CD4-positive, alpha-beta T cell treated with Interleukin-17A for 1 hour (primary cell): ENCODE data around the gene HEPACAM.
A peak's percentile ranks its signal among the peaks of the same experiment; 100 is the strongest.
"Not testable (repeated sequence)": the region's sequence is repeated elsewhere in the genome, so short reads cannot be mapped to it uniquely, and the experiment has no call there.

ENCODE experiments used
- DNase-seq: peaks from one replicate; pipeline ENCODE4 v3.0.0-alpha.2; 2020

The HEPACAM gene, protein sequence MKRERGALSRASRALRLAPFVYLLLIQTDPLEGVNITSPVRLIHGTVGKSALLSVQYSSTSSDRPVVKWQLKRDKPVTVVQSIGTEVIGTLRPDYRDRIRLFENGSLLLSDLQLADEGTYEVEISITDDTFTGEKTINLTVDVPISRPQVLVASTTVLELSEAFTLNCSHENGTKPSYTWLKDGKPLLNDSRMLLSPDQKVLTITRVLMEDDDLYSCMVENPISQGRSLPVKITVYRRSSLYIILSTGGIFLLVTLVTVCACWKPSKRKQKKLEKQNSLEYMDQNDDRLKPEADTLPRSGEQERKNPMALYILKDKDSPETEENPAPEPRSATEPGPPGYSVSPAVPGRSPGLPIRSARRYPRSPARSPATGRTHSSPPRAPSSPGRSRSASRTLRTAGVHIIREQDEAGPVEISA

DNA sequence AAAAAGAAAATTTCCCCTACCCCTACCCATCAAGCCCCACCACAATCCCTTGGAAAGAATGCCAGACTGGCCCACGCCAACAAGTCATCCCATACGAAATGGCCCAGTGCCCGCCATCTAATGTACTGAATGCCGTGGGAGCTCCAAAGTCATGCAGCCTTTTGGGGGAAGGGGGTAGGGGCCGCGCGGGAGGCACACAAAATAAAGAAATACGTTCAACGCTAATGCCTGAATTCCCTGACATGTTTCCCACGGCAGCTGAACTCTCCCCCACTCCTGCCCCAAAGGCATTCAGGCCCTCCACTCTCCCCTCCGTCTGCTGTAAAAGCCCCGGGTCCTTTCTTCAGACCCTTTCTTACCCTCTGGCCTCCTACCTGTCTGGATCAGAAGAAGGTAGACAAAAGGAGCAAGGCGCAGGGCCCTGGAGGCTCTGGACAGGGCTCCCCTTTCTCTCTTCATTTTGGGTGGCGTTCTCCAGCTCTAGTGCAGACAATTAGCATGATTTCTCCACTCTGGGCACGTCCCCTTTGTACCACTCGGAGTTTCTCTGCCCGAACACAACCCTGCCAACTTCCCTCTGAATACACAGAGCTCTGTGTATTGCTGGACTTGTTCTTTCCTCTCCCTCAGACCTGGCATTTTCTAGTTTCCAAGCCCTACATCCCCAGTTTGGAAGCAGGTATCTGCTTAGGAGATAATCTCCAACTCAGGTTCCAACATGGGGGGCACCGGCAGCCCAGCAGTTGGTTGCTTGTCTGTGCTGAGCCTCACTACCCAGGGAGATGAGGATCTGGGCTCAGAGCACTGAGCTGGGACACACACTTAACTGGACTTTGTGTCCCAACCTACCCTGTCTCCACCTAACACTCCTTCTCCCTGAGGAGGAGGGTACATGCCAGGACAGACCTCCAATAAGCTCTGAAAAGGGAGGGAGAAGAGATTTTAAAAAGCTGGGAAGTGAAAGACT, at the start of gene HEPACAM:
TSS of gene HEPACAM (minus strand) at position 500 of the 967 bp plus-strand sequence. CDS start at position 459, 41 bp downstream.
- no peak for DNase-seq

GRCh38 chr11:124984512-124984854, 48.6 kb upstream of the HEPACAM start:
- no peak for DNase-seq

DNA sequence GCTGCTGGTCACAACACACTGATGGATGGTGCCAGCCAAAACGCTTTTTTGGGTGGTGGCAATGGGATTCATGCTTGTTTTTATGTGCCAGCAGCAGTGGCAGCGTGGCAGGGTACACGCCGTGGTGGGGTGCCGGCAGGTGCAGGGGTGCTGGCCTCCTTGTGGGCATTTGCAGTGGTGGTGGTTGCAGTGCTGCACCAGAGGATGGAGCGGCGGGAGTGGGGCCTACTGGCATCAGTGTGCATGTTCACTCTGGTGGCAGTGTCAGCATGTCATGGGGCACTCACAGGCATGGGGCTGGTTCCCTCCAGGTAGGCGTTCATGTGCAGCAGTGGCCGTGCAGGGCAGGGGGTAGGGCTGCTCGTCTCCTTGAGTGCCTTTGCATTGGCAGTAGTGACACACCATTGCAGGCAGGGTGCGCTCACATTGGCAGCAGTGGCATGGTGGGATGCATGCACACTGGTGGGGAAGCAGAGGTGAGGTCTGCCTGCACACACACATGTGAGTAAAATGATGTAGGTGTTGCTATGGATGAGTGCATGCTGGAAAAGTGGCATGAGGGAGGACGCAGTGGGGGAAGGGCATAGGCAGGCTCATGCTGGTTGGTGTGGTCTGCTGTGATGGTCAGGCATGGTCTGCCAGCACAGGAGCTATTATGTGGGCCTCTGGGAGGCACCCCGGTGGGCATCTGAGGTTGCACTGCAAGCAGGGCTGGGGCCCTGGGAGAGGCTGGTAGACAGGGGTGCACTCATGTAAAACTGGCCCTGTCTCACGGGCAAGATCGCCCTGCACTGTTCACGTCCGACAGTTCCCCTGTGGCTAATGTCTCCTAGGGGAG, 48.0 kb upstream of the HEPACAM start:
- no peak for DNase-seq

- DNase-seq: no peak
Observed at GRCh38 chr11:124982043-124982442, 46.2 kb upstream of the HEPACAM start.

DNA sequence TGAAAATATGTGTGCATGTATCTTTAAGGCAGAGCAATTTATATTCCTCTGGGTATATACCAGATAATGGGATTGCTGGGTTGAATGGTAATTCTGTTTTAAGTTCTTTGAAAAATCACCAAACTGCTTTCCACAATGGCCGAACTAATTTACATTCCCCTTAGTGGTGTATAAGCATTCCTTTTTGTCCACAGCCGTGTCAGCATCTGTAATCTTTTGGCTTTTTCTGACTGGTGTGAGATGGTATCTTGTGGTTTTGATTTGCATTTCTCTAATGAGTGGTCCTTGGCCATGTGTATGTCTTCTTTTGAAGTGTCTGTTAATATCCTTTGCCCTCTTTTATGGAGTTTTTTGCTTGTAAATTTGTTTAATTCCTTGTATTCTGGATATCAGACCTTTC, 42.5 kb upstream of the HEPACAM start:
- no peak for DNase-seq

DNA sequence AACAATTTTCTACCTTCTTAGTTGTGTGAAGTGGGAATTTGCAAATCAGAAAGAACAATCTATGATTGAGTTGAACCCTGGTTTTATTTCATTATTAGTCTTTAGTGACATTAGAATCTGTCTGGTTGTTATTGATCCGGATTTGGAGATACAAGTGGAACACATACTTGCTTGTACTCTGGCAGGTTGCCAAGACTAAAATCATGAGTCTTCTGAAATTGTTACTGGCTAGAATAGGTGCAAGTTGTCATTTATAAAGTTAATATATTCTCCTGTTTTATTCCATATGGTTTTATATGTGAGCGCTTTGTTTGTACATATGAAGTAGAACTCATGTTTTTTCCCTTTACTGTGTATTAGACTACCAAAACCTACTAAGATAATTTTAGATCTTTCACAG, 41.2 kb upstream of the HEPACAM start:
- DNase-seq: no peak

DNA sequence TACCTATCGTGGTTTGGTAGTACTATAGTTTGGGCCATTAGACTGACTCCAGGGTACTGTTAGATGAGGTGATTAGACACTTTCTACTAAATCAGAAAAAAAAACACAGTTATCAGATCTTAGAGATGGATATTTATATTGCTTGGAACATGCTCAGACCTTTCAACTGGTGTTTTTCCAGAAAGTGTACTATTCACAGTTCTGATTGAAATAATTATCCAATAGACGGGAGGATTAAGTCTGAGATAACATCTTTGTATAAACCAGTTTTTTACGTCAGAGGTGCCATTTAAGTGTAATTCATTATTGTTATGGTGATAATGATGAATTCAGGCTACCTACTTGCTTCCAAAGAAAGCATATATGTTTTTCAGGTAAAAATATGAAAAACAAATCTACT, 40.7 kb upstream of the HEPACAM start:
- DNase-seq: no peak

DNA sequence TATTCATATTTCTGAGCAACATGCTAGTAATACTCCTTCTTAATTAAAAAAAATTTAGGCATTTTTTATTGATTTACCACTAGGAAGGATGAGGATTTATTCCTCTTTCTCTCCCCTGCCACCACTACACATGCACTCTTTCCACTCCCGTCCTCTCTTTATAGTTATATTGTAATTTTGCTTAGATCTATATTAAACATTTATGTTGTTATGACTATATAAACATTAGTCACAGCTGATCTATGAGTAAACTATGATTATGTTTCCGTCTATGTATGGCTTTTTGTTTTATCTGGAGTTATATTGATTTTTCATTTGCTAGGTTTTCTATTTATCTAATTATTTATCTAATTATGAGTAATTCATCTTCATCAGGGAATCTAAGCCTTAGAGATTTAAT, 36.0 kb upstream of the HEPACAM start:
- no peak for DNase-seq

DNA sequence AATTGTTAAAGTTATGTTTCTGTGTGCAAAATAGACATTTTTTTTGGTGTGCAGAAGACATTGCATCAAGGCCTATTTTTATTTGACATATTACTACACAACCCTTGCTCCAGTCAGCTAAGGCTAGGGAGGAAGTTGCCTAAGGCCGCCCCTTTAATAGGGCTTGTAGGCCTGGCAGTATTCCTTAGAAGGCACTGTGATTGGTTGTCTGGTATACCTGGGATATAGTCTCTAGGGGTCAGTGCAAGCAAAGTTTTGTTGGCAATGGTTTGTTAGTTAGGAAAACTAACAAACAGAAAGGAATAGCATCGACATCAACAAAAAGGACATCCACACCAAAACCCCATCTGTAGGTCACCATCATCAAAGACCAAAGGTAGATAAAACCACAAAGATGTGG, 35.1 kb upstream of the HEPACAM start:
- DNase-seq: no peak

DNA sequence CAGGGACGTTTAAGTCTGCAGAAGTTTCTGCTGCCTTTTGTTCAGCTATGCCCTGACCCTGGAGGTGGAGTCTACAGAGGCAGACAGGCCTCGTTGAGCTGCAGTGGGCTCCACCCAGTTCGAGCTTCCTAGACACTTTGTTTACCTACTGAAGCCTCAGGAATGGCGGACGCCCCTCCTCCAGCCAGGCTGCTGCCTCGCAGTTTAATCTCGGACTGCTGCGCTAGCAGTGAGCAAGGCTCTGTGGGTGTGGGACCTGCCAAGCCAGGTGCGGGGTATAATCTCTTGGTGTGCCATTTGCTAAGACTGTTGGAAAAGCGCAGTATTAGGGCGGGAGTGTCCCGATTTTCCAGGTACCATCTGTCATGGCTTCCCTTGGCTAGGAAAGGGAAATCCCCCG, 32.4 kb upstream of the HEPACAM start:
- DNase-seq: not testable (repeated sequence)

DNA sequence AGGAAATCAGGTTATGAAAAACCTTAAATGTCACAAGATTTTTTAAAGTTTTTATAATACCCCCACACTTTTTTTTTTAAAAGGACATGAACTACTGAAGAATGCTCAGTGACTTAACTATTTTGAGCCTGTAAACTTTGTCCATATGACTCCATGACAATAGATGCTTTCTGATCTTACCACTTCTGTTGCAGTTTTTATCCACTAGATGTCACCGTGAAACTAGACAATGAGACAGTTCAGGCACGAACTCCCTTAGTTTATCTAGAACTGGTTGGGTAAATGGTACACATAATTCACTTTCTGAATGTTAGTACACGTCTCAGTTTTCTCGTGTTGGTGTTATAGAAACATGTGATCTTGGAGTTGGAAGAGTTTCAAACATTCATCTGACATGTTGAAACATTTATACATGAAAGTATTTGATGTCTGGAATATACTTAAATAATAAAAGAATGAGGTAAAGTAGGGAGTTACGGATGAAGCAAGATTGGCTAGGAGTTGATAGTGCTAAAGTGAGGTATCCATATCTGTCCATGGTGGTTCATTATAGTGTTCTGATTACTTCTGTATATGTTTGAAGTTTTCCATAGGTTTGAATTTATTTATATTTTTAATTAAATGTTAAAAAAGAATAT, 26.2 kb upstream of the HEPACAM start:
- DNase-seq: peak; percentile 81

- DNase-seq: no peak
Observed at GRCh38 chr11:124955035-124955434, 19.2 kb upstream of the HEPACAM start.

GRCh38 chr11:124954590-124954955, 18.7 kb upstream of the HEPACAM start:
- no peak for DNase-seq

DNA sequence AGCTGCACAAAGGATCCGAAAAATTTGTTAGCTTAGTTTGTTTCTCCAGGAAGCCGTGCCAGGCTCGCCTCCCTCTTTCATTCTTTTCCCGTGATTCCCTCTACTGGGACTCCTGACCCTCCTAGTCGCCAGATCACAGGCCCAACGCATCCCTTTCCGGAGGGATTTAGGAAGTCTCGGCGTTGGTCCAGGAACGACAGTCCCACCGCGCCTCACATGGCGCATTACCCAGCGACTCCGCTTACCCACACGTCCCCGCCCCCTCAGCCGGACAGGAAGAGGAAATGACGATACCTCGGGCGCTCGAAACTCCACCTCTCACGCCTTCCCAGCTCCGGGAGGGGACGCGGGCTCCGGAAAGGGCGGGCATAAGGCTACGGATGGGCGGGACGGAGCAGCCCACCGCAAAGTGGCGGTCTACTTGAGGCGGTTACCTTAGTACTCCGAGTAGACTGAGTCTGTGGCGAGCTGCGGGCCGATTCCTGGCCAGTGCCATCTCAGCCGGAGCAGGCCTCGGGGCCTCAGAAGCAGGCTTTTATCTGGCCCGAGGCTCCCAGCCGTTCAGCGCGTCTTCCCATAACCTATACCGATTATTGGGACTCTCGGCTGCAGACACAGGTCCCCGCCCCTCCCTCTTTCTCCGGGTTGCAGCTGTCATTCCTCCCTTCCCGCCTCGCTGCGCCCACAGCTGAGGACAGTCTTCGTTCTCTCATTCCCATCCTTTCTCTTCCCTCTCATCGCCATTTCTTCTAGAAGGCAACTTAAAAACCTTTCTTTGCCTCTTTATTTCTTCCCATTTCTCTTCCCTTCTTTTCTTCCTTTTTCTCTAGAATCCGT, 18.1 kb upstream of the HEPACAM start, which contains the start of gene CCDC15:
TSS of gene CCDC15 (plus strand) at position 450 of the 837 bp plus-strand sequence. CDS start 531 bp downstream, outside the sequence.
- DNase-seq: peak; percentile 95

DNA sequence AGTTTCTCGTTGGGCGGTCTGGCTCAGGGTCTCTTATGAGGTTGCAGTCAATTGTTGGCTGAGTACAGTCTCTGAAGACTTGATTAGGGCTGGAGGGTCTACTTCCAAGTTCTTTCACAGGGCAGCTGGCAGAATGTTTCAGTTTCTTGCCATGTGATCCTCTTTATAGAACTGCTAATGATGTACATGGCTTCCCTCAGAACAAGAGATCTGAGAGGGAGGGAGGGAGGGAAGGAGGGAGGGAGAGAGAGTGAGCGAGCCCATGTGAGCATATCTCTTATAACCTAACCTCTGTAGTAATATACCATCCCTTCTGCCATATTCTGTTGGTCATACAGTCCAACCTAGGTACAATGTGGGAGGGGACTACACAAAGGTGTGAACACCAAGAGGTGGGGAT, 15.5 kb upstream of the HEPACAM start:
- no peak for DNase-seq

DNA sequence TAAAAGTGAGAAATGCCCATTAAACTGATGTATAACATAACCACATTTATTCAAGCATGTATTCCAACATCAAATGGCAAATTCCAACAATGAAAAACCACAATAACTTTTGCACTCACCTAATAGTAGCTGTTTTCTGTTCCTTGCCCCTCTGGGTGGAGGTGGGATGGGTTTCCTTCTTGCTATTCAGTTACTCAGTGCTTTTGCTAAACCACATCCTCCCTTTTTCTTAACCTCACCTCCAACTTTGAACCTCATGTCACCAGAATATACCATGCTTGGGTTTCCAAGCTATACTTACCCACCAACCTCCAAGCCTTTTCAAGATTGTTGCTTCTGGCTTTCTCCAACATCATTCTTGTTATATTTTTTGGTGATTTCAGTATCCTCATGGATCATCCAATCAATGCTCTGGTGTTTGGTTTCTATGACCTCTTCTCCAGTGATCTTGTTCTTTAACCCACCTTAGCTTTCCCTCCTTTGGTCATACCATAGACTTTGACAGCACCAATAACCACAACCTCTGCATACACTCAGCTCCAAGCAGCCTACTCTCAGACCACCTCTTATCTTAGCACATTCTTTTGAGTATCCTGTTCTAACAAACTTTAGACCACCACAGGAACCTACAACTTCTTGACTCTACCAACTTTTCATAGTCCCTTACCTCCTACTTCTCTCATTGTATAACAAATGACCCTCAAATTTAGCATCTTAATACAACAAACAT, 14.9 kb upstream of the HEPACAM start:
- peak; percentile 50 for DNase-seq

- no peak for DNase-seq
Observed at GRCh38 chr11:124946735-124947141, 10.9 kb upstream of the HEPACAM start.

GRCh38 chr11:124945826-124946225, 10.0 kb upstream of the HEPACAM start:
- DNase-seq: no peak

DNA sequence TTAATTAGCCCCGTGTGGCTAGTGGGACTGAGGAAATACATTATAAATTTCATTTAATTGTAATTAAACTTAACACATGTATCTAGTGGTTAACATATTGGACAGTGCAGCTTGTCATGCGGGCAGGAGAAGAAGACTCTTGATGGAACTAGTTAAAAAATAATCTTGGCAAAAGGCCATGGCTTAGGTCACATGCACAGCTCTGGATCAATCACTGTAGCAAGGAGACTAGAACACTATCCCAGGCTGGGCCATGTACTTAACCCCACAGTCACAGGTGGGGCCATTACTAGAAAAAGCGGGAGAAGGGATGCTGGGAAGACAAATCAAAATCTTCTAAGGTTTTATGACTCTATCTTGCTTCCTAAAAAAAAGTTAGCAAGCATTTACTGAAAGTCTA, 8.7 kb upstream of the HEPACAM start:
- DNase-seq: no peak

DNA sequence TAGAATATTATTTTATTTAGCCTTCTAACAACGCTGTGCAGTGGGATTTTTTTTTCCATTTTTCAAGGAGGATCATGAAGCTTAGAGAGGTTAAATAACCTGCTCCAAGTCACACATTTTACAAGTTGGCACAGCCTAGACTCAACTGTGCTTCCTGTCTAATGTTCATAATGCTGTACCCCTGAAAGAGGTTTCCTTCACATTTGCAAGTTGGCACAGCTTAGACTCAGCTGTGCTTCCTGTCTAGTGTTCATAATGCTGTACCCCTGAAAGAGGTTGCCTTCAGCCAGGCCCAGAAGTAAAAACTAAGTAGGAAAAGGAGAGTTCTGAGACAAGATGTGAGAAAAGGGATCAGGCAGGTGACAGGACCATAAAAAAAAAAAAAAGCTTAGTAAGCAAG, 7.9 kb upstream of the HEPACAM start:
- DNase-seq: no peak

DNA sequence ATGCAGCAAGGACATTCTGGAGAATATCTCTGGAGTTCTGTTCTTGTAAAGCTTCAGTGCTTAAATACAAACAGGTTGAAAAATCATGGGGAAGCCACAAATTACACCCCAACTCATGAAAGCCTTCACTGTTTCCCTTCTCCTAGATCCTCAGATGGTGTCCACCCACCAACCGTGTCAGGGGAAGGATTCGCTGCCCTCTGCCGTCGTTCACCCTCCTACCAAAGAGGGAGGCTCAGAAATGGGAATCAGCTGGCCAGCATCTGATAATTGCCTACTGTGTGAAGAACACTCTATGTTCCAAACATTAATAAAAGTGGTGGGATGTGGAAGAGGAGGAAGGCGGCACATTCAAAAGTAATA, 7.4 kb upstream of the HEPACAM start:
- DNase-seq: no peak
